GM12801 (cell line): ENCODE measurements around the gene SLC29A3.

ENCODE experiments used
- TF ChIP-seq, protein P1 (sequence below): IDR thresholded peaks from one replicate; pipeline ENCODE4 v1.5.1; 2011; ENCODE audit warnings: control low read depth; ENCODE audit not compliant: insufficient read length; ENCODE audit errors: extremely low read depth

Gene SLC29A3

DNA sequence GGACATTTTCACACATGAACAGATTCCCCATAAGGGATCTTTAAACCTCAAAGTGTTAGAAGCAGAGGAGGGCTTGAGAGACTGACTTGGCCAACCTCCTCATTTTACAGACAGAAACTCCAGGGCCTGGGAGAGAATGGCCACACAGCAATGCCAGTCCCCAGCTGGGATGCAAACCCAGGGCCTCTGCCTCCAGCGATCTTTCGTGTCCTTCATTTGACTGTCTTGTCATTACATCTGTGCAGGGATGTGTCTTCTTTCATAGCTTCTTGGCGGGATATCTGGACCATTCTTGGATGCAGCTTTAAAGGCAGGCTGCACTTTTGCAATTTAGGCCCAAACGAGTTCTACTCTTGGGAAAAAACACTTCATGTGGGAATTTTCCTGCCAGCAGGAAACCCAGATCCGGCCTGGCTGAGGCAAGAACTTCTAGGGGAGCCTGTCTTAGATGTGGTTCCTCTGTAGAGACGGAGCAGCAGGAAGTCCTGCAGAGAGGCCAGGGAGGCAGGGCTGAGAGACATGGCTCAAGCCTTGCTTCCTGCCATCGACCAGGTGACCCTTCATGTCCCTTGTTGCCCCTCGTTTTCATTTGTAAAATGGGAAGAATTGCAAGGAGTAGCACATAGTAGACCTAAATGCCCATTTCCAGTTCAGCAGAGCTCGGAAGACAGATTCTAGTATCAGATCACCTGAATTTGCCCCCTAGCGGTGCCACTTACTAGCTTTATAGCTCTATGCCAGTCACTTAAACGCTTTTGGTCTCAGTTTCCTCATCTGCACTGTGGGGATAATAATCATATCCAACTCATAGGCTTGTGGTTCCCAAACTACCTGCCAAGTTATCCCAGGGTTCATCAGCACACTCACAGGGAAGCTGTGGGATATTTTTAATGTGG lies 43.9 kb upstream of the SLC29A3 start:
- TF ChIP-seq, protein P1, sequence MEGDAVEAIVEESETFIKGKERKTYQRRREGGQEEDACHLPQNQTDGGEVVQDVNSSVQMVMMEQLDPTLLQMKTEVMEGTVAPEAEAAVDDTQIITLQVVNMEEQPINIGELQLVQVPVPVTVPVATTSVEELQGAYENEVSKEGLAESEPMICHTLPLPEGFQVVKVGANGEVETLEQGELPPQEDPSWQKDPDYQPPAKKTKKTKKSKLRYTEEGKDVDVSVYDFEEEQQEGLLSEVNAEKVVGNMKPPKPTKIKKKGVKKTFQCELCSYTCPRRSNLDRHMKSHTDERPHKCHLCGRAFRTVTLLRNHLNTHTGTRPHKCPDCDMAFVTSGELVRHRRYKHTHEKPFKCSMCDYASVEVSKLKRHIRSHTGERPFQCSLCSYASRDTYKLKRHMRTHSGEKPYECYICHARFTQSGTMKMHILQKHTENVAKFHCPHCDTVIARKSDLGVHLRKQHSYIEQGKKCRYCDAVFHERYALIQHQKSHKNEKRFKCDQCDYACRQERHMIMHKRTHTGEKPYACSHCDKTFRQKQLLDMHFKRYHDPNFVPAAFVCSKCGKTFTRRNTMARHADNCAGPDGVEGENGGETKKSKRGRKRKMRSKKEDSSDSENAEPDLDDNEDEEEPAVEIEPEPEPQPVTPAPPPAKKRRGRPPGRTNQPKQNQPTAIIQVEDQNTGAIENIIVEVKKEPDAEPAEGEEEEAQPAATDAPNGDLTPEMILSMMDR = no peak

DNA sequence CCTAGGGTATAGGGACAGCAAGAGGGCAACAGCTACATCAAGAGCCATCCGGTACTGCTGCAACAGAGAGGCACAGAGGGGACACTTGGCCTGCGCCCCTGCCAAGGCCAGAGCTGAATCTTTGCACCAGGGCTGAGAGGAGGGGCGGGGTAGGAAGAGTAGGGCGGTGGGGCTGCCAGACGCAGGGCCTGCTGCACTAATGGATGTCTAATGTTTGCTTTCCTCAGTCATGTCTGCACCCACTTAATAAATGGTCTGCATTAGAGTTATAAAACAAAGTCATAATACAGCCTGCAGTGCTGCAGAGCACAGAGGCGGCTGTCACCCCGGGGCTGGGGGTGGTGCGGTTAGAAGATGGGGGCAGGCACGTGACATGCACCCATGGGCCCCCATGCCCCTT lies 42.2 kb upstream of the SLC29A3 start:
- TF ChIP-seq, protein P1 = no peak

DNA sequence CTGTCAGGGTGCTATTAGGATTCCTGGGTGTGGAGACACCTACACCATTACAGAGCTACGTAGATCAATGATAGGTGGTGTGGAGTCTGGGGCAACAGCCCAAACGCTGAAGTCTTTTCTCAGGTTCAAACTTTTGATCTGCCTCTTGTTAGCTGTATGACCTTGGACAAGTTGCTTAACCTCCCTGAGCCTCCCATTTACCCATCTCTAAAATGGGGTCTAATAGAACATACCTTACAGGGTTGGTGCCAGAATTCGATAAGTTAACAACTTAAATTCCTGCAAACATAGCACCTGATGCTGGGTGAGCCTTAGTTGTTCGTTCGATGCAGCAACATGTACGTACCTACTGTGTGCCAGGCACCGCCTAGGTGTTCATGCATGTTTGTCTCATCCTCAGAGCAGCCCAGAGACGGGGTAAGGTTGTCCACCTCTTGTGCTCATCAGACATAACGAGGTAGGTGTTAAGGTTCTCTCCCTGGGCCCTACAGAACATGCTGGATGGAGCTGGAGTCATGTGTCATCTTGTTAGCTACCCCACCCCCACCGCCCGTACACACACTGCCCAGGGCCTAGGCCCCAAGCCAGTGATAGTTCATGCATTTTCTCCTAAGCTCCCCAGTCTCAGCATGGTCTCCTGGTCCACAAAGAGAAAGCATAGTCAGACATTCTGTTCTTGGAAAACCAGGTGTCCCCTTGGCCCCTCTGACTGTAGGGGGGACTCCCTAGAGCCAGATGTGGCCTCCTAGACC lies 41.0 kb upstream of the SLC29A3 start:
- TF ChIP-seq, protein P1 = no peak

DNA sequence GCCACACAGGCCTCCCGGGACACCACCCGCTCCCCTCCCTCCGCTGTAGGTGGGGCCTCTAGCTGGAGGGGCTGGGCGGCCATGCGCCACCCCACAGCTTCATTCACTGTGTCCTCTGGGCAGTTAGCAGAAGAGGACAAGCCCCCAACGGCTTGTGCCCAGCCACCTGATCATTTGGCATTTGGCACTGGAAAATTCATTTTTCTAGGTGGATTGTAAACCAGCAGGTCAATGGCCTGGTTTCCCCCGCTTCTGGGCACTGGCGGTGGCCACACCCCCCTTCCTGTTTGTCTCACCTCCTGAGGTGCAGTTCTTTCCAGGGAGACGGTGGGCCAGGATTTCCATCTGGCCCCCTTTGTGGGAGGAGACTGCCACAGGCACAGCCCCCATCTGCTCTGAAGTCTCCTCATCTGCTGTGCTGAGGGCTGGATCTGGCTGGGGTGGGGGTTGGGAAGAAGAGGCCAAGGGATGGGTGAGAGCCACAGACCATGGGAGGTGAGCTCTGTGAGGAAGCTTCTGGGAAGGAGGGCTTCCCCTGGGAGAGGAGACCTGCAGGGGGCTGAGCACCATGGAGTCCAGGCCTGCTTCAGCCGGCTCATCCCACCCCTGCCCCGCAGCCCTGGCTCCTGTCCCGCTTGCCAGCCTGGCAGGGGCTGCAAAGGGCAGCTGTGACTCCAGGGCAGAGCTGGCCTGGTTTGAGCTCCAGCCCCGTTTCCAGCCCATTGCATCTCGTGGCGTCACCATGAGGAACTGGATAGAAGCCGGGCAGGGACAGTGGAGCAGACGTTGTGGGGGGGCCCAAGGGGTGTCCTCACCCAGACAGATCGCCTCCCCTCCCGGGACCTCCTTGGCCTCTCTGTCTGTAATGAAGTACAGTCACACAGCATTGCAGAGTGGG lies 40.1 kb upstream of the SLC29A3 start:
- TF ChIP-seq, protein P1 = no peak

DNA sequence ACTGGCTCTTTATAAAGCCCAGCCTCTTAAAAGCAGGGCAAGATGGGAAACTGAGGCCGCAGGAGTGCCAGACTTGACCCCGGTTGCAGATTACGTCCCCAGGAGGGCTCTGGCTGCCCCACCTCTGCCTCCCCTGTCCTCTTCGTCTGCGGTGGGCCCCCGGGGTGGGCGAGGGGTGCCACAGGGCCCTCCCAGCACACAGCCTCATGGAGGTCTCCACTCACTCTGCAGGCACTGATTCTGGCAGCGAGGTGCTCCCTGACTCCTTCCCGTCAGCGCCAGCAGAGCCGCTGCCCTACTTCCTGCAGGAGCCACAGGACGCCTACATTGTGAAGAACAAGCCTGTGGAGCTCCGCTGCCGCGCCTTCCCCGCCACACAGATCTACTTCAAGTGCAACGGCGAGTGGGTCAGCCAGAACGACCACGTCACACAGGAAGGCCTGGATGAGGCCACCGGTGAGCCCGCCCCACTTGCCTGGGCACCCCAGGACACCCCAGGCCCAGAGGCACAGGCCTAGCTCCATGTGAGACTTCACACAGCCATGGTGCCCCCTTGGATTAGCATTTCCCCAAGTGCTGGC lies 39.4 kb upstream of the SLC29A3 start:
- TF ChIP-seq, protein P1 = no peak

DNA sequence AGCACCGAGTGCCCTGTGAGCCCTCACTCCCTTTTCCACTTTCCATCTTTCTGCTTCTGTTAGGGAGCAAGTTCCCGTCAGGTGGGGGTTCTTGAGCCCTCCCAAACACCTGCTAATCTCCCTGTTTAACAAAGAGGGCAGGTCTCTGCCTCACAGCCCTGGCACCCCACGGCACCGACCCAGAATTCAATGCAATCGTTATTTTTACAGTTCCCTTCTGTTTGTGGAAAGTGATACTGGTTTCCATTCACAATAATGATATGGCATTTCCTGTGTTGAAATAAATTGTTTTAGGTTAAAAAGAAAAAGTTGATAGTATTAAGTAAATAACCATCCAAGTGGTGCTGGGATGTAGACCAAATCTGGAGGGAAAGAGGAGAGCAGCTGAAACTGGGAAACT lies 38.8 kb upstream of the SLC29A3 start:
- TF ChIP-seq, protein P1 = no peak

DNA sequence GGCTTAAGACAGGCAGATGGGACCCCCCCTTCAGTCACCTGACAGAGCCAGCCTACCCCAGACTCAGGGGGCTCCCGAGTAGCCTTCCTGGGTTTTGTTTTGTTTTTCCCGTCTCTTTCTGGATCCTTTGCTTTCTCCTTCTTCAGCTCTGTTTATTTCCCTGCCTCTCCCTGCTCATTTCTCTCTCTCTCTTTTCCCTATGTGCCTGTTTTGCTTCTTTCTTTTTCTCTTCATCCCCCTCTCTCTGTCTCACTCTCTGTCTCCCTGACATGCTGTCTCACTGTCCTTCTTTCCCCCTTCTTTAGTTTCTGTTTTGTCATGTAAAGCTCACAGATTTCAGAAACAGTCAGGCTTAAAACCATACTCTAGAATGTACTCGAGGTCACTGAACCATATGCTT lies 38.2 kb upstream of the SLC29A3 start:
- TF ChIP-seq, protein P1 = no peak
